Colonic mucosa (tissue), 4 donors: ENCODE measurements around the gene KCNJ6. TPM values are rescaled to one million over a fixed set of nuclear protein-coding genes. Genes with fewer than 3 reads are reported as not detected.

ENCODE experiments used
- DNase-seq: peaks from one replicate; pipeline ENCODE4 v3.0.0-alpha.2; 2020
- H3K27ac ChIP-seq: fragments of 200-600 bp; one replicate; pipeline ENCODE4 v1.8.0; 2021
- H3K27me3 ChIP-seq: fragments of 200-600 bp; one replicate; pipeline ENCODE4 v1.8.0; 2021
- H3K36me3 ChIP-seq: fragments of 200-600 bp; one replicate; pipeline ENCODE4 v1.8.0; 2021
- H3K4me1 ChIP-seq: fragments of 200-600 bp; one replicate; pipeline ENCODE4 v1.8.0; 2021; ENCODE audit warnings: mild to moderate bottlenecking
- H3K4me3 ChIP-seq: fragments of 200-600 bp; one replicate; pipeline ENCODE4 v1.8.0; 2021
- H3K9ac ChIP-seq, 2 donors: one replicate each; pipeline ENCODE4 v1.7.0; 2013; ENCODE audit warnings: control low read depth in 2 of 2, low read depth in 2 of 2, low read length in 2 of 2
- H3K9me3 ChIP-seq: fragments of 200-600 bp; one replicate; pipeline ENCODE4 v1.8.0; 2021
- intact Hi-C: fragments of 100-400 bp; cut with DNase I; formaldehyde crosslinking; loops from one replicate; pipeline ENCODE4 v1.14.1; 2022
- total RNA-seq, 2 donors: library from RNA; stranded (reverse); fragmentation: NEBNext Ultra II Directional in 1 of 2; extraction: Animal tissue kit (Norgen Biotek cat#: 25700) in 1 of 2; gene quantifications; one replicate each; pipeline ENCODE4 v1.2.1, GENCODE V29; 2021
- TF ChIP-seq, protein P1 (sequence below): fragments of 200-600 bp; IDR thresholded peaks from one replicate; pipeline ENCODE4 v1.8.0; 2022; ENCODE audit warnings: antibody characterized with exemption, mild to moderate bottlenecking
- donor health status: healthy.
- donor health status: DM: no; HTN: no; CAD: no.
- donor health status: DM: no; HTN: no; CAD: no.

The KCNJ6 gene
- total RNA-seq, 2 donors from 2014 or later = 0.05 to 0.21 TPM

DNA sequence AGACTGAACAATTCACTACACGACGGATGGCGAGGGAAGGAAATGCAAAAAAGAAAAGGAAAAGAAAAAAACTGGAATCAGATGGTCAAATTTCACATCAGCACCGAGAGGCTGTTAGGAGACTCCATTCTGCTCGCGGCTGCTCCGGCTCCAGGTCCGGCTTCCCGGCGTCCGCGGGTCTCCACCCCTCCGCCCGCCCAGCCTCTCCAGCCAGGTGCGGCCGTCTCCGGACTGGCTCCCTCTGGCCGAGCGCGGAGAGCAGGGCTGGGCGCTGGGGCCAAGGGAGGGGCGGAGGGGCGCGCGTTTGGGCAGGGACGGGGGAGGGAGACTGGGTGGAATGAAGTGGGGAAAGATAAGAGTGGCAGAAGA is 332 bp downstream of the KCNJ6 start:
- DNase-seq = no peak
- Histone ChIP-seq H3K36me3 (no peaks in the 10 kb centered on the region), H3K9me3 (no peaks in the 10 kb centered on the region), H3K27ac (no peak overlapping the region), H3K9ac (no peak overlapping the region), H3K4me3 (no peak overlapping the region), H3K4me1 (no peaks in the 10 kb centered on the region), H3K27me3 (peaks cover 33% of the 10 kb centered on the region)
- TF ChIP-seq, protein P1, sequence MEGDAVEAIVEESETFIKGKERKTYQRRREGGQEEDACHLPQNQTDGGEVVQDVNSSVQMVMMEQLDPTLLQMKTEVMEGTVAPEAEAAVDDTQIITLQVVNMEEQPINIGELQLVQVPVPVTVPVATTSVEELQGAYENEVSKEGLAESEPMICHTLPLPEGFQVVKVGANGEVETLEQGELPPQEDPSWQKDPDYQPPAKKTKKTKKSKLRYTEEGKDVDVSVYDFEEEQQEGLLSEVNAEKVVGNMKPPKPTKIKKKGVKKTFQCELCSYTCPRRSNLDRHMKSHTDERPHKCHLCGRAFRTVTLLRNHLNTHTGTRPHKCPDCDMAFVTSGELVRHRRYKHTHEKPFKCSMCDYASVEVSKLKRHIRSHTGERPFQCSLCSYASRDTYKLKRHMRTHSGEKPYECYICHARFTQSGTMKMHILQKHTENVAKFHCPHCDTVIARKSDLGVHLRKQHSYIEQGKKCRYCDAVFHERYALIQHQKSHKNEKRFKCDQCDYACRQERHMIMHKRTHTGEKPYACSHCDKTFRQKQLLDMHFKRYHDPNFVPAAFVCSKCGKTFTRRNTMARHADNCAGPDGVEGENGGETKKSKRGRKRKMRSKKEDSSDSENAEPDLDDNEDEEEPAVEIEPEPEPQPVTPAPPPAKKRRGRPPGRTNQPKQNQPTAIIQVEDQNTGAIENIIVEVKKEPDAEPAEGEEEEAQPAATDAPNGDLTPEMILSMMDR = no peak
- intact Hi-C loops = no loop called here

DNA sequence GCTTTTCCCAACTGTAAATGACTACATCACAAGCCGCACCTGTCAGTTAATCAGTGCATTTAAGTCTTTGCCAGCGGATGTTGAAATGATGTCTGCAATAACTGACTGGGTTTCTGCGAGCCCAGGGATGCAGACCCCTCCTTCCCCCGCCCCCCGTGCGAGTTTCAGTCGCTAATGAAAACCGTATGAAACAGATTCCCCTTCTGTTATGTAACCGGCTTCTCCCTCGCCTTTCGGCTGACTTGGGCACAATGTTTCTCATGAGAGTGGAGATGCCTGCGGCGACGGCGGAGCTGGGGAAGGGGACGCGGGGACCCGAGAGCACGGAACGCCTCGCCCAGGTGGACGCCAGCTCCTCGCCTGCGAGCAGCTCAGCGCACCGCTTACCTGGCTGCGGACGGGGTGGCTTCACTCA is 753 bp downstream of the KCNJ6 start:
- Histone ChIP-seq H3K9me3 (no peaks in the 10 kb centered on the region), H3K9ac (no peak overlapping the region), H3K4me3 (no peak overlapping the region), H3K4me1 (no peaks in the 10 kb centered on the region), H3K27ac (no peak overlapping the region), H3K27me3 (peaks cover 33% of the 10 kb centered on the region), H3K36me3 (no peaks in the 10 kb centered on the region)
- no peak for DNase-seq
- intact Hi-C loops = no loop called here
- TF ChIP-seq, protein P1 = no peak

DNA sequence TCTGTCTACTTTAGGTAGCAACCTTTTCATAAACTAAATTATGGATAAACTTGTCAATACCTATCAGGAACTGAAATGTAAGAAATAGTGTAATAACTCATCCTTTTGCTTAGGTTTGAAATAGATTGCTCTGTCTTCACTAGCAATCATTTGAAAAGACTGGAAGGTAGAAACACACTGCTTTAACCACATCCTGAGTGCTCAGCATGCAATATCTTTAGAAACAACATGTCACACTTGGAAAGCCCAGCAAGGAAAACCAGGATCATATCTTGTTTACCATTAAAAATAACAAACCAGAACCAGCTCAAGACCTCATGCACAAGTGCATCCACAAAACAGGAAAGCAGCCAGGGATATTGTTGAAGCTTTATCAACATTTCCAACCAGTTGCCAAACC is 3.6 kb downstream of the KCNJ6 start:
- no peaks in the 10 kb centered on the region for H3K9me3 ChIP-seq
- no peak overlapping the region for H3K9ac ChIP-seq
- no peak overlapping the region for H3K4me3 ChIP-seq
- H3K27ac ChIP-seq = no peak overlapping the region
- intact Hi-C loops = no loop called here
- H3K4me1 ChIP-seq = no peaks in the 10 kb centered on the region
- no peak for DNase-seq
- peaks cover 33% of the 10 kb centered on the region for H3K27me3 ChIP-seq
- no peaks in the 10 kb centered on the region for H3K36me3 ChIP-seq
- TF ChIP-seq, protein P1 = no peak

DNA sequence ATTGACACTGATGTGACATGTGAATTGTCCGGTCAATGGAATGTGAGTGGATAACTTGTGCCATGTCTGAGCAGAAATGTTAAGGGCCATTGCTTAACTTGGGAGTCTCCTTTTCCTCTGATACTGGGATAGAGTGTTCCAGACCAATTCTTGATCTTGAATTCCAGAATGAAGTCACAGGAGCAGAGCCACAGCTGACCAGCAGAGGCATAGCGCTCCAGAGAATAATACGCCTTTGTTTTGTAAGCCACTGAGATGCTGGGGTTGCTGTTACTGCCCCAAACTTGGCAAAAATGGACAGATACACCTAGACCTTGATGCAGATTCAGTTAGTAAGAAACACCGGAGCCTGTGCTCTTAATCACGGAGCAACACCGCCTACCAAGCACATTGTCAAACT is 6.3 kb downstream of the KCNJ6 start:
- no peaks in the 10 kb centered on the region for H3K36me3 ChIP-seq
- H3K4me3 ChIP-seq = no peak overlapping the region
- no peak overlapping the region for H3K9ac ChIP-seq
- DNase-seq = no peak
- no peaks in the 10 kb centered on the region for H3K4me1 ChIP-seq
- TF ChIP-seq, protein P1 = no peak
- peaks cover 9% of the 10 kb centered on the region for H3K27me3 ChIP-seq
- no peaks in the 10 kb centered on the region for H3K9me3 ChIP-seq
- intact Hi-C loops = no loop called here
- H3K27ac ChIP-seq = no peak overlapping the region

DNA sequence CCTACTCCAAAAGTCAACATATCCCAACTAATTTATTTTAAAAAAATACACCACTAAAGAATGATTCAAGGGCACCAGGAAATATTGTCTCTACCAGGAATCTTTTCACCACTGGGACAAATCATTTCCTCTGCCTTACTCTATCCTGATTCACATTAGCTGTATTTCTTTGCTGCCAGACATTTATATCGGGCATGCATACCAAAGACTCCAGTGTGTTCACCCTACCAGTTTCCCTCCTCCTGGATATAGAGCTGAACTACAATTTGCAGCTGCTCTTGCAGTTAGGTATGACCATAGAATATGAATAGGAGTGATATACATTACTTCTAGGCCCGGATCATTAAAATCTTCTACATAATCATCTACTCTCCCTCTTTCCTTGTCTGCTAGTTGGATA is 7.6 kb downstream of the KCNJ6 start:
- intact Hi-C loops = no loop called here

More for the DNA sequence above, 7.6 kb downstream of the KCNJ6 start:
- no peak overlapping the region for H3K9ac ChIP-seq
- no peaks in the 10 kb centered on the region for H3K9me3 ChIP-seq
- TF ChIP-seq, protein P1 = no peak
- no peak overlapping the region for H3K27ac ChIP-seq
- no peak overlapping the region for H3K4me3 ChIP-seq
- DNase-seq = no peak
- H3K36me3 ChIP-seq = no peaks in the 10 kb centered on the region
- H3K27me3 ChIP-seq = no peaks in the 10 kb centered on the region
- H3K4me1 ChIP-seq = no peaks in the 10 kb centered on the region
